ENCODE data around the gene PDIK1L.

The PDIK1L gene

DNA sequence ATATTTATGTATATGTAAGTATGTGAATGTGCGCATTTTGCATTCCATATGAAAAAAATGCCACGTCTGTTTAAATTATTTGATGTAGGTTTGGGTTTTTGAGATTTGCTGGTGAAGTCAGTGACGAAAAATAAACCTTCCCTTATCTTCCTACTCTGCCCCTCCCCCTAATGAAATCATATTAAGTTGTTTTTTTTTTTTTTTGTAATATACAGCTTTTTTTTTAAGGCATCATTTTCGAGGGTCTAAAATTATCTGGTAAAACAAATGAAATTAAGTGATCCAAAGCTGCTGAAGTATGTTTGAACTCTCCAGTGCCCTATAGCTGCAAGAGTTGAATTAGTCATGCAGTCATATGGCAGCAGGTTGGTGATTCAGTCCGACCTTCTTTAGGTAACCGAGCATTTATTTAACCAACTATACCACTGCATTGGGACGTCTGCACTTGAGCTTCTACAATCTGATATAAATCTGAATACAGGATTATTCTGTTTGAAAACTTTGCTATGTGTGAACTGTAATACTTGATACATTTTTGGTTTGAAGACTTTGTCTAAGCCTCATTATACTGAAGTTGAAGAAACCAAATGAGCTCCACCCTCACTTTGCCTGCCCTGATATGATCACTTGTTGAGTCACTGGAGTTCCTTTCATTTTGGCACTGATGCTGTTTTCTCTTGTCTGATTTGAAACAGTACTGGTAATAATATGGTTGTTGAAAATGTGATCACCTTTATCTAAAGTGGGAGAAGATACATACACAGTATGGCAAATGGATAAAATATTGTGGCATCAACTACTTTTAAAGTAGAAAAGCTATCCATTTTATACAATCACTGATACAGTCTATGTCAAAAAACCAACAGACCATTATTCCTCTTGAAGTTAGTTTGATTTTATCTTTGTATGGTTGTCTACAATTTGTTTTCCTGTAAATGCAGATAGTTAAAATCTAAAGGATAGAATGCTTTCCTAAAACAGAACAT lies 11.7 kb downstream of the PDIK1L start:
- DNase-seq, result no peak

DNA sequence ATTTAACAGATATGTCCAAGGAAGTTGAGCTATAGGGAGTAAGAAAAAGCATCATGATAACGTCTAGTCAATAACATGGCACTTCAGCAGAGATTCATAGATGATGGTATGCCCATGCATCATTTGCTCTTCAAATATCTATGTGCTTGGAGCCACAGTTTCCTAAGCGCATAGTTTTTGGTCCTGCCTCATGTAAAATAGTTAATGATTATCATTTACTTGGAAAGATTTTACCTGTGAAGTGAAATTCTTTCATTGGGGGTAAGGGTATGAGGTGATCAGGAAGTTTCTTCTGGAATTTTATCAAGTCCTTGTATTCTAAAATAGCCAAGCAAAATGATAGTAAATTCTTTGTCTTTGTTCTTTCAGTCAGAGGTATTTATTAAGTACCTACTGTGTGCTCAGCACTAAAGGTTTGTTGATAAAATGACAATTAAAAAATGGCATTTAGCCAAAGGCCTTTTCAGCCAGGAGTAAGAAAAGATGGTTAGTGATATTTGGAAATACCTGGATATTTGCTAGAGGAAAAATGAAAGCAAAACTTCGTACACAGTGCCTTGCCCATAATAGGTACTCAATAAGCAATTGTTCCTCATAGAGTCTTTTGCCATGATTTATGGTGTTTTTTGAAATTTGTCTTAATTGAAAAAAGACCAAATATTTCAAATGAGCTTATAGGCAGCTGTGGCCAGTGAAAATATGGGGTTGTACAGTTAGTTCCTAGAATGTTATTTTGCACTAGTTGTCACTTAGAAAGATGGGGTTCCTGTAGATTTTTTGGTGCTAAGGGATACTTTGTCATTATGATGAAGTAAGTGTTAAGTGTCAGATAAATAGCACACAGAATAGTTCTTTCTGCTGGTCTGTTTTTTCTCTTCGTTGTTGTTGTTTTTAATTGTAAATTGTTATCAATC lies 13.1 kb downstream of the PDIK1L start:
- no peak for DNase-seq

- no peak for DNase-seq
These were observed 13.8 kb downstream of the PDIK1L start for GRCh38 chr1:26125382-26125781.

GRCh38 chr1:26125946-26126320 lies 14.3 kb downstream of the PDIK1L start:
- DNase-seq, result no peak

DNA sequence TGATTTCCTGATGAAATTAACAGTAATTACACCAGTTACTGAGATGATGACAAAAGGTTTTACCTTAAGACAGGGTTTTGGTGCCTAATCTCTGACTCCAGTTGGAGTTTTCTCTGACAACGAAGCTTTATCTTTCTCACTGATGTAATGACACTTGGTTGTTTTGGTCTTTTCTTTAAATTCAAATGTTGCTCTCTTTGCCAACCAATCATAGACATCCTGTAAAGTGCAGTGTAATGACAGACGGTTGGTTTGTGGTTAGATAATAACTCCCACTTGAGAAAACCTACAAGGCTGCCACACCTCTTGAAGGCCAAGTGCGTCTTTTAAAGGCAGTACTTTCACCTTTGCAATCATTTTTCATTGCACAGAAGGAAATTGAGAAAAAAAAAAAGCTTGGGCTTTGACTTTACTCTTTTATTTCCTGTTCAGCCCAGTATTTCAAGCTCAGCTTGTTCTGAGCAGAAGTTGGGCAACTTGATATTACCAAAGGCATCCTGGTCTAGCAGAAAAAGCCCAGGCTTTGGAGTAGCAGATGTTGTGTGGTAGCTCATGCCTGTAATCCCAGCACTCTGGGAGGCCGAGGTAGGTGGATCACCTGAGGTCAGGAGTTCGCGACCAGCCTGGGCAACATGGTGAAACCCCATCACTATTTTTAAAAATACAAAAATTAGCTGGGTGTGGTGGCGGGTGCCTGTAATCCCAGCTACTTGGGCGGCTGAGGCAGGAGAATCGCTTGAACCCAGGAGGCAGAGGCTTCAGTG lies 14.9 kb downstream of the PDIK1L start:
- no peak for DNase-seq

GRCh38 chr1:26127235-26128163 lies 15.9 kb downstream of the PDIK1L start:
- DNase-seq, result no peak

GRCh38 chr1:26129778-26130177 lies 18.2 kb downstream of the PDIK1L start:
- DNase-seq, result no peak

GRCh38 chr1:26130695-26131094 lies 19.1 kb downstream of the PDIK1L start:
- no peak for DNase-seq

- DNase-seq, result no peak
These were observed 20.7 kb downstream of the PDIK1L start for GRCh38 chr1:26132128-26132833.

GRCh38 chr1:26132834-26133167 lies 21.2 kb downstream of the PDIK1L start:
- no peak for DNase-seq

- DNase-seq, result no peak
These were observed 22.8 kb downstream of the PDIK1L start for GRCh38 chr1:26134466-26134865.

- DNase-seq, result no peak
These were observed 27.4 kb downstream of the PDIK1L start for GRCh38 chr1:26138974-26139558.

DNA sequence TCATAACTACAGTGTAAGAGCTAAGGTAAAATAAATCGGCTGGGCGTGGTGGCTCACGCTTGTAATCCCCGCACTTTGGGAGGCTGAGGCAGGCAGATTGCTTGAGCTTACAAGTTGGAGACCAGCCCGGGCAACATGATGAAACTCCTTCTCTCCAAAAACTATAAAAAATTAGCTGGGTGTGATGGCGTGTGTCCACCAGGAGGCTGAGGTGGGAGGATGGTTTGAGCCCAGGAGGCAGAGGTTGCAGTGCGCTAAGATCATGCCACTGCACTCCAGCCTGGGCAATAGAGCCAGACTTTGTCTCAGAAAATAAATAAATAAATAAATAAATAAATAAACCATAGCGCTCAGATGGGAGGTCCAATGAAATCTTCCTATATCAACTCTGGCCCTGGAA lies 30.5 kb downstream of the PDIK1L start:
- no peak for DNase-seq

DNA sequence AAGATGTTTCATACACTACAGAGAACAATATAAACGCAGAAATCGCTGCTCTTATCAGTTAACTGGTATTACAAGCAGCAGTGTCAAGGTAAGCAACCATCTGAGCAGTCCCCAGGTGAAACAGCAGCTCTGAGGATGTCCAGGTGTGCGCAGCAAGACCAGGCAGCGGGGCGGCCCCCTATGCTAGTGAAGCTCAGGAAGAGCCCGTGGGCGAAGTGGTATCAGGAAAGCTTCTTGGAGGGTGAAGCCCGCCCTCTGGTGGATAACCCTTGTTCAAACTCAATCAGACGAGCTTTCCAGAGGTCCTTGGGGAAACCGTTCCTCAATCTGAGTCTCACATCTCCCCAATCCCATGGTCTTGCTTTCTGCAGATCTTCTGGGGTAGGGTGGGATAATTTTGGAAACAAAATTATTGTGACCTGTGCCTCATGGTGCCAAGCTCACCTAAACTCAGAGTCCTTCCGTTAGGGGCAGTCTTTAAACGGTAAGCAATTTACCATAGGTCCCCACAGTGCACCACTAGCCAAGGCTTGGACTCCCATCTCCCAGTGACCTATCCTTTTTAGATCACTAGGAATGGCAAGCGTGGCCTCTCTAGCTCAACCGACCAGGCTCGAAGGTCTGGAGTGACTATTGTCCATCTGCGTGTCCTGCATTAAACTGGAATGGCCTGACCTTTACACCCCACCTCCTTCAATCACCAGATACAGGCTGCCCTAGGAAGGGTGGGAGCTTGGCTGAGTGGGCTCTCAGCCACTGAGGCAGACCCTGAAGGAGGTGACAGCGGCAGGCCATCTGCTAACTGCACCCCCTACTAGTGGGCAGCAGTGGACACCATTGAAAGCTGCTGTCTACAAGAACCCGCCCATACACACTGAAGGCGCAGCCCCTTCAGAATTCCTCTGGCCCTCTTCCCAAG lies 33.7 kb downstream of the PDIK1L start:
- peak; percentile 73 for DNase-seq

DNA sequence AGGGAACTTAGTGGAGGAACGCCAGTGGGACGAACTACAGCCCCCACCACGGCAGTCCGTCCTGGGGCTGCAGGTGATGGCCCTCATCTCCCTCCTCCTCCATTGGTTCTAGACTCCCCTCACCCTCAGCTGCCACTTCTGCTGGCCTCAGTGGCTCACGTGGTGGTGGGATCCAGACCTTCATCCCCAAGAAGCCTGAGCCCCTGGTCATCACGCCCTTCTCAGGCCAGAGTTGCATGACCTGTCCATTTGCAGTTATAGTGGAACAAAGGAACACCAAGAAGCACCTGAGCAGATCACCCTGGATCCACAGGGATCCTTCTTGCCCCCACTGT lies 34.3 kb downstream of the PDIK1L start:
- no peak for DNase-seq

GRCh38 chr1:26148887-26149286 lies 37.3 kb downstream of the PDIK1L start:
- no peak for DNase-seq

DNA sequence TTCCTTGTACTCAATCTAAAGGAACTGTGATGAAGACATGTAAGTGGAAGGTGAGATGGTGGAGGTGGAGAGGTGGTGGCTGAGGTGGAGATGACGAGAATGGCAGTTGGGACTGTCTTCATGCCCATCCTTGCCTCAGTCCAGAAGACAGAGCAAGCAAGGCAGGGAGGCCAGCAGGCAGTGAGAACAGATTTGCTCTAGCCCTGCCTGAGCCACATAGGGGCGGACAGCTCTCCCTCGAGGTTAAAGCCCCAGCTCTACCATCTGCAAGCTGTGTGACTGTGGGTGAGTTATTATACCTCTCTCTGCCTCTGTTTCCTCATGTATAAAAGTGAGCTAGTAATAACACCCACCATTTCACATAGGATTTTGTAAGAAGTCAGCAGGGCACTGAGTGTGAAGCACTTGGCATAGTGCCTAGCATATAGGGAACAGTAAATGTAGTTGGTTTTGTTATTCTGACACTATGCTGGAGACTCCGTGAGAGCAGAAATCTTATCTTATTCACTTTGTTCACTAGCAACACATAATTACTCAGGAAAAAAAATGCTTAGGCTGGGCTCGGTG lies 42.4 kb downstream of the PDIK1L start:
- no peak for DNase-seq

- DNase-seq, result no peak
These were observed 43.1 kb downstream of the PDIK1L start for GRCh38 chr1:26154750-26155149.
